ENCODE results near the gene PCCA. TPM values are rescaled to one million over a fixed set of nuclear protein-coding genes. Genes with fewer than 3 reads are reported as not detected.

PCCA gene
- total and polyA plus RNA-seq, 2 donors (not counting 3 experiments of a cell fraction or from before 2014, with no cell fraction given): 5.7 to 20.2 TPM

- Histone ChIP-seq H3K4me3 (replicated peaks in 1 of 3; ENCODE audit: insufficient read depth in 1 of 3, low read depth in 1 of 3, low read length in 3 of 3) (no peak overlapping the region), H3K9me1 (replicated peaks; ENCODE audit: control insufficient read depth, extremely low read depth, insufficient read depth, low read length) (no peaks in the 10 kb centered on the region), H2AFZ (ENCODE audit: low read depth, low read length) (no peak overlapping the region), H3K9me3 (replicated peaks; ENCODE audit: control insufficient read depth, insufficient read depth, low read length) (no peaks in the 10 kb centered on the region), H4K20me1 (replicated peaks; ENCODE audit: control insufficient read depth, extremely low read depth, insufficient read depth, low read length) (peaks cover 2% of the 10 kb centered on the region), H3K79me2 (ENCODE audit: control insufficient read depth, insufficient read depth, low read length) (no peaks in the 10 kb centered on the region), H3K27me3 (ENCODE audit: control insufficient read depth in 2 of 2, insufficient read depth in 2 of 2, low read length in 2 of 2) (no peaks in the 10 kb centered on the region), H3K36me3 (ENCODE audit: control insufficient read depth in 2 of 2, extremely low read depth in 1 of 2, insufficient read depth in 2 of 2, low read length in 2 of 2) (no peaks in the 10 kb centered on the region), H3K4me2 (ENCODE audit: insufficient read depth, low read length) (no peak overlapping the region), H3K27ac (ENCODE audit: insufficient read depth, low read depth, low read length) (no peak overlapping the region), H3K4me1 (ENCODE audit: control insufficient read depth, extremely low read depth, insufficient read depth, low read length) (no peaks in the 10 kb centered on the region), H3K9ac (replicated peaks; ENCODE audit: extremely low read depth, insufficient read depth, low read length) (no peak overlapping the region)
- intact Hi-C loops (cut with micrococcal nuclease) (no loop called here), dilution Hi-C loops (cut with MboI; ENCODE audit: extremely low pct_ligation_motif_present, low sequenced_read_pairs) (no loop called here)
- FAIRE-seq: no peak
- no TSS peak for BruUV-seq (replicated peaks)
- POLR2A ChIA-PET: no interaction called here
- DNase-seq (ENCODE audit: low read depth, low spot score): no peak
- CTCF ChIA-PET: no interaction called here
- TF ChIP-seq FOS (IDR thresholded peaks at IDR 0.05; ENCODE audit: borderline replicate concordance, insufficient read depth, low read length) (no peak), POLR2AphosphoS5 (IDR thresholded peaks at IDR 0.05; ENCODE audit: insufficient read depth, low read depth, low read length) (no peak), POLR2A (IDR thresholded peaks at IDR 0.05; ENCODE audit: low read depth, low read length) (no peak), CTCF (IDR thresholded peaks at IDR 0.05; ENCODE audit: extremely low read depth in 1 of 2, insufficient read depth in 1 of 2, low read depth in 1 of 2, low read length in 2 of 2) (no peak), GATA2 (IDR thresholded peaks at IDR 0.05; ENCODE audit: insufficient read depth, insufficient read length, low read depth, low read length) (no peak)
Measured at GRCh38 chr13:100110269-100110668, 21.4 kb downstream of the PCCA start.

DNA sequence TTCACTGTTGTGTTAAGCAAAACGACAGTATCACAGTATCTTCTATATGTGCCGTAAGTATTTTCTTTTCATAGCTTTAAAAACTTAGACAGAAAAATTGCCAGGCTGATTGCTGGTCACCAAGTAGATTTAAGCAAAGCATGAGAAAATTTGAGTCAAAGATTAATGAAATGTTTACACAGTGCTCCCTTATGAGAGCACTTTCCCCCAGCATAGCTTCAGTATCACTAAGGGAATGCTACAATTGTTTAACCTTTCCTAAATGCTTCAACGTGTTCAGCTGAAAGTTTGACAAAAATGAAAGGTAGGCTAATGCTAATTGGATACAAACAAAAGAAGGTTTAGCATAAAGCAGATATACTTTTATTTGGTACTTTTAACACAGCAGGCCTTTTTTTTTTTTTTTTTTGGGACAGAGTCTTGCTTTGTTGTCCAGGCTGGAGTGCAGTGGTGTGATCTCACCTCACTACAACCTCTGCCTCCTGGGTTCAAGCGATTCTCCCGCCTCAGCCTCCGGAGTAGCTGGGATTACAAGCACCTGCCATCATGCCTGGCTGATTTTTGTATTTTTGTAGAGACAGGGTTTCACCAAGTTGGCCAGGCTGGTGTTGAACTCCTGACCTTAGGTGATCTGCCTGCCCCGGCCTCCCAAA lies 23.4 kb downstream of the PCCA start:
- ChIA-PET CTCF (no interaction called here), POLR2A (no interaction called here)
- H3K27ac ChIP-seq (ENCODE audit: insufficient read depth, low read depth, low read length): no peak overlapping the region
- no peaks in the 10 kb centered on the region for H3K27me3 ChIP-seq (ENCODE audit: control insufficient read depth in 2 of 2, insufficient read depth in 2 of 2, low read length in 2 of 2)
- no peaks in the 10 kb centered on the region for H3K4me1 ChIP-seq (ENCODE audit: control insufficient read depth, extremely low read depth, insufficient read depth, low read length)
- H3K4me3 ChIP-seq (replicated peaks in 1 of 3; ENCODE audit: insufficient read depth in 1 of 3, low read depth in 1 of 3, low read length in 3 of 3): no peak overlapping the region
- no peak overlapping the region for H3K4me2 ChIP-seq (ENCODE audit: insufficient read depth, low read length)
- H3K36me3 ChIP-seq (ENCODE audit: control insufficient read depth in 2 of 2, extremely low read depth in 1 of 2, insufficient read depth in 2 of 2, low read length in 2 of 2): no peaks in the 10 kb centered on the region
- no peak overlapping the region for H2AFZ ChIP-seq (ENCODE audit: low read depth, low read length)
- FAIRE-seq: no peak
- no peaks in the 10 kb centered on the region for H3K79me2 ChIP-seq (ENCODE audit: control insufficient read depth, insufficient read depth, low read length)
- H3K9me3 ChIP-seq (replicated peaks; ENCODE audit: control insufficient read depth, insufficient read depth, low read length): no peaks in the 10 kb centered on the region
- no peaks in the 10 kb centered on the region for H3K9me1 ChIP-seq (replicated peaks; ENCODE audit: control insufficient read depth, extremely low read depth, insufficient read depth, low read length)
- TF ChIP-seq MAX (IDR thresholded peaks at IDR 0.05; ENCODE audit: insufficient read depth, insufficient read length): no peak
- no peak for TF ChIP-seq FOS (IDR thresholded peaks at IDR 0.05; ENCODE audit: borderline replicate concordance, insufficient read depth, low read length)
- TF ChIP-seq POLR2A (IDR thresholded peaks at IDR 0.05; ENCODE audit: low read depth, low read length): no peak
- TF ChIP-seq EZH2 (IDR thresholded peaks at IDR 0.05; ENCODE audit: borderline replicate concordance, low read depth, low read length, severe bottlenecking): no peak
- TF ChIP-seq MYC (IDR thresholded peaks at IDR 0.05; ENCODE audit: low read depth, low read length): no peak
- no peak for TF ChIP-seq CTCF (IDR thresholded peaks at IDR 0.05; ENCODE audit: extremely low read depth in 1 of 2, insufficient read depth in 1 of 2, low read depth in 1 of 2, low read length in 2 of 2)
- no peak for TF ChIP-seq POLR2AphosphoS5 (IDR thresholded peaks at IDR 0.05; ENCODE audit: insufficient read depth, low read depth, low read length)
- TF ChIP-seq GATA2 (IDR thresholded peaks at IDR 0.05; ENCODE audit: insufficient read depth, insufficient read length, low read depth, low read length): no peak
- no peak for TF ChIP-seq JUN (IDR thresholded peaks at IDR 0.05; ENCODE audit: borderline replicate concordance, insufficient read depth, insufficient read length, low read depth)
- BruUV-seq (replicated peaks): no TSS peak
- no peak for DNase-seq (ENCODE audit: low read depth, low spot score)
- H4K20me1 ChIP-seq (replicated peaks; ENCODE audit: control insufficient read depth, extremely low read depth, insufficient read depth, low read length): peaks cover 2% of the 10 kb centered on the region
- H3K9ac ChIP-seq (replicated peaks; ENCODE audit: extremely low read depth, insufficient read depth, low read length): no peak overlapping the region
- intact Hi-C loops (cut with micrococcal nuclease) (no loop called here), dilution Hi-C loops (cut with MboI; ENCODE audit: extremely low pct_ligation_motif_present, low sequenced_read_pairs) (no loop called here)
